Erythroblast (primary cell): ENCODE measurements around the gene AFAP1.

ENCODE experiments used
- DNase-seq, 2 experiments: peaks; one replicate each; lab custom pipeline; 2025; lab: John Stamatoyannopoulos, UW
- GATA1 ChIP-seq: IDR thresholded peaks from 2 replicates; pipeline ENCODE4 v1.6.1; 2011; ENCODE audit warnings: low read depth, mild to moderate bottlenecking, control low read depth, low read length, moderate library complexity
- POLR2A ChIP-seq: IDR thresholded peaks from 2 replicates; pipeline ENCODE4 v1.6.1; 2011; ENCODE audit warnings: mild to moderate bottlenecking, low read length

Gene AFAP1

DNA sequence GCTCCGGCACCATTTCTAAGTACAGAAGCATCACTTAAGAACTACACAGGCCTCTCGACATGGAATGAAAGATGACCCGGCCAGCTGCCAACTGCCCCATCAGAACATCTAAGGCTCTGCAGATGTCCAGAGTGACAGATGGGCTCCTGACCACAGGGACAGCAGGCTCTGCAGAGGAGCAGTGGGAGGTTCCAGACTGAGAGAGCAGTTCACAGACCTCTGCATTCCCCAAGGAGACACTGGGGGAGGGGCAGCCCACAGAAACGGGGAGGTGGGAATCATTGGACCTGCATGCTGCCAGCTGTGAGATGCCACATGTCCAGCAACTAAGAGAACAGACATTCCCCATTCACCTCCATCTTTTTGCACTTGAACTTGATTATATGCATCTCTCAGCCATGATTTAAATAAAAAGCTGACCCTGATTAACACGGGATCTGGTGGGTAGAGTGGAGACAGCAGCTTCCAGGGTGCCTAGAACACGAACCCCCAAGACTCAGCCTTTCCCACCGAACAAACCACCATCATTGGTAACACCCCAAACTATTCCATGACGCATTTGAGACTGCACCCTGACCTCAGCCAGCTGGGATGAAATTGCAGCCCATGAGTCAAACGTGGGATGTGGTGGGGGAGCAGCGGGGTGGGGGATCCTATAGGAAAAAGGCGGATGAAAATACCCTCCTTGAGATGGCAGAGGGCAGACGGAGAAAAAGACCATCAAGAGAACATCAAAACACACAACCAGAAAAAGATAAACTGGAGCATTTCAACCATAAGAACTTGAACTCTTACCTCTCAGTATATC lies 47.2 kb downstream of the AFAP1 start:
- no peak for DNase-seq
- TF ChIP-seq GATA1 (no peak), POLR2A (no peak)

DNA sequence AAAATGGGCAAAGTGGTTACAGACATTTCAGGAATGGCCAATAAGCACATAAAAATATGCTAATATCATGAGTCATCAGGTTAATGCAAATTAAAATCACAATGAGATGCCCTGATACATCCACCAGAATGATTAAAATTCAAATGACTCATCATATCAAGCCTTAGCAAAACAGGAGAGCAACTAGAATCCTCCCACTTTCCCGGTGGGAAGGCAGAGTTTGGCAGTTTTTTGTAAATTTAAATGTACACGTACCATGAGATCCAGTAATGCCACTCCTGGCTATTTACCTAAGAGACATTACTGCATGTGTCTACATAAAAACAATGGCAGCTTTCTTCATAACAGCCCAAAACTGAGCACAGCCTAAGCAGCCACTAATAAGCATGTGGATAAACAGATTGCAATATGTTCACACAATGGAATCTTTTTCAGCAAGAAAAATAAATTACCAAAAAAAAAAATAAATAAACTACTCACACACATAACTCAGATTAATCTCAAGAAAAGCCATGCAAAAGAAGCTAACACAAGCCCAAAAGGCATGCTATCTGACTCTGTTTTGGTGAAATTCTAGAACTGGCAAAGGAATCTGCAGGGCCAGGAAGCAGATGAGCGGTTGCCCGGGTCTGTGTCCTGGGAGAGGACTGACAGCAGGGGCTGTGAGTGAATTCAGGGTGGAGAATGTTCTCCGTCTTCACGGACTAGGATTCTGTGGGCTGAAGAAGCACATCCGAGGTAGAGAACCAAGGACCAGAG lies 48.8 kb downstream of the AFAP1 start:
- TF ChIP-seq GATA1 (no peak), POLR2A (no peak)
- no peak for DNase-seq

DNA sequence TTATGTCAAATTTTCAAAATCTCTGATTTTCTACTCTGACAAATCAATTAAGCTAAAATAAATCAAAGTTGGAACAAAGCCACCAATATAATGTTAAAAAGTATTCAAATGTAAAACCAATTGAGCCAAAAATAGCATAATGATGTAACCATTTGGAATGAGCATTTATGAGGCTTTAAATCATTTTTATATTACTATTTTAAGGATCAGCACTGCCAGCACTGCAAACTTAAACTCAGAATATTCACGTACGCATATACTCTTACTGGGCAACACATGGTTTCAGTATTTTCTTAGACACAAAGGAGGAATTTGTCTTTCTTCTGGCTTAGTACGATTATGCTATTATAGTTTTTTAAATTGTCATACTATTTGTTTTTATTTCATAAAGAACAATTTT lies 52.2 kb downstream of the AFAP1 start:
- no peak for TF ChIP-seq GATA1
- DNase-seq, result no peak

DNA sequence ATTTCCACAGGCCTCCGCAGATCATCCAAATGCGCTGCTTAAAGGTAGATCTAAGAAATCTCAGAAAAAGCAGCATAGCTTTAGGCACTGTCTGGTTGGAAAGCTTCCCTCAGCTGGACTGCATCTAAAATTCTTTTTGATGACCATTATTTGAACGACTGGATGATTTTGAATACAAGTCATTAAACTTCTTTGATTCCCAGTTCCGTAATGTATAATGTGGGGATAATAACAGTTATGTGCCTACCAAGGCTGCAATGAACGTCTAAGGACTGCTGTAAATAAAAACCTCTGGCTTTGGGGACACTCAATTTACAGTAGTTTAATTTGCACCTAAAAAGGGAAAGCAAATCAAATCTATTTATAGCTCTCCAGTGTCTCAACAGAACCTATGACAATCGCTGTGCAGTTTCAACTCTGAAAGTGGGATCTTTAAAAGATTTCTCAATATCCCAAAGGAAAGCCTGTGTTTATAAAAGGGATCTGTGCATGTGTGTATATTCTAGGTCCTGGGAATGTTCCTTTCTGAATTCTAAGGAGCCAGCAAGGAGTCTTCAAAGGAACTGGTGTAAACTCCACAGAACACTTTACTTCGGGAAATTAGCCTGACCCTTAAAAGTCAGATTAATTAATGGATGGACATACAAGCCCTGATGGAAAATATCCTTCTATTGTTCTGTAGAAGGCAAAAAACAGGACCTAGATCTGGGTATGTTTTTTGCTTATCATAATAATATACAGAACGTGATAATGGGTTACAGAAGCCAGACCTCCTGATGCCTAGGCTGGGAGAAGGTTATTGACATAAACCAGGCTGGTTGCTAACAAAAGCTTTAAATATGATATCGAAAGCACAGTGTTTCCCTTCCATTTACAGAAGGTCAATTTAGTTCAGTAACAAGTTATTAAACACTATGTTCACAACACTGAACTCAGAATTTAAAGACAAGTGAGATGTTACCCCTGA lies 53.4 kb downstream of the AFAP1 start:
- TF ChIP-seq GATA1, result no peak
- TF ChIP-seq POLR2A, result no peak
- DNase-seq, result no peak

DNA sequence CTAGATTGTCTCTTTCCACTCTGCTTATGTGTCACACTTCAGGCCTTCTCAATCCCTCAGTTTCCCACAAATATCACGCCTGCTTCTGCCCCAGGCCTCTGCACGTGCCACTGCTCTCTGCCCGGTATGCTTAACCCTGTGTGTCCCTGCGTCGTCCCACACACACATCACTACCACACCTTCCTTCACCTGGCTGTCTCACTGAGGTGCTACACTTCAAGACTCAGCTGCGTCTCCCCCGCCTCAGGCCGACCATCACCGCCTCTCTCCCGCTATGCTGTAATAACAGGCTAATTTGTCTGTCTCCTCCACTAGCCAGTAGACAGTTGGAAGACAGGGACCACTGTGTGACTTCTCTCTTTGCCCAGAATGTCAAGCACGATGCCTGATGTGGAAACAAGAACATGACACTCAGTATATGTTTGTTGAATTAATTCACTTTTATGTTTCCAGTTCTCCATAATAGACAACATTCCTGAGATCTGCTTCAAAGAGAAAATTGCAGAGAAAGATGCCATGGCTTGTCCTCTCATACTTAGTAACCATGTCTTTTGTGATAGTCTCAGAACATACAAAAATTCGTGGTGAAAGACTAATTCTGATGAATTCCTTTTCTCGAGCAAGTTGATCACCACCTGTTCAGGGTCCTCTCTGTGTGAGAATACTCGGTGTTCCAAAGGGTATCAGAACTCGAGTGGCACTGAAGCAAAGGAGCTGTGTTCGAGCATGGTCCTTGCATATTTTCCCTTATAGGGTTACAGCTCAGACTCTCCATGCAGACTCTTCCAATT lies 54.2 kb downstream of the AFAP1 start:
- DNase-seq, result no peak
- TF ChIP-seq GATA1 (no peak), POLR2A (no peak)

DNA sequence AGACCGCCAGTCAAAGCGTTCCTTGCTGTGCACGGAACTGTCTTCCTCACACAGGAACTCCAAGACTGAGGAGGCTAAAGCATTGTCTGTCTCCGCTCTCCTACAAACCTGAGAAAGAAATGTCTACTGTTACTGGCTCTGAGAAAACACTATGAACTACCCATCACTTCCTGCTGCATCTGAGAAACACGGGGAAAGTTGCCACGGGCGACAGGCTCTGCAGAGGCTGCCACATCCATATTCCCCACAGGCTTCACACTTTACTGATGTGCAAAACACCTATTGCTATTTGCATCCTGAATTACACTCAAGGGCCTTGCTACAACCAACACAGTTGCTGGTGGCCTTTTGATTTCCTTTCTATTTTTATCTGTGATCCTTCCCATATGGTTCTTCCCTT lies 59.0 kb downstream of the AFAP1 start:
- no peak for TF ChIP-seq GATA1
- no peak for TF ChIP-seq POLR2A
- no peak for DNase-seq

DNA sequence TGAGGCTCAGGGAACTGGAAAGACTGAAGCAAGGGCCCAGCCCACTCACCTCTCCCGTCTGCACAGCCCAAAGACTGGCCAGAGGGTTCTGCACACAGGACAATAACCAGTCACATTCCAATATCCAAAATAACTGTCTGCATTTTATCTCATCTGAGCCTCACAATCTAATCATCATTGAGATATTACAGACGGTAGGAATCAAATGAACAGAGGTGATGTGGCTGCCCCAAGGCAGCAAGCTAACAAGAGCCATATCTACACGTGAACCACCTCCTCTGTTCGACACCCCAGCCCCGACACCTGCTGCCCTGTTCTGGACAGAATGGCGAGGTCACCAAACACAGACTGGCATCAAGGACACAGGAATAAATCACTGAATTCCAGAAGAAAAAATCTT lies 60.5 kb downstream of the AFAP1 start:
- DNase-seq, result no peak
- TF ChIP-seq GATA1 (no peak), POLR2A (no peak)

DNA sequence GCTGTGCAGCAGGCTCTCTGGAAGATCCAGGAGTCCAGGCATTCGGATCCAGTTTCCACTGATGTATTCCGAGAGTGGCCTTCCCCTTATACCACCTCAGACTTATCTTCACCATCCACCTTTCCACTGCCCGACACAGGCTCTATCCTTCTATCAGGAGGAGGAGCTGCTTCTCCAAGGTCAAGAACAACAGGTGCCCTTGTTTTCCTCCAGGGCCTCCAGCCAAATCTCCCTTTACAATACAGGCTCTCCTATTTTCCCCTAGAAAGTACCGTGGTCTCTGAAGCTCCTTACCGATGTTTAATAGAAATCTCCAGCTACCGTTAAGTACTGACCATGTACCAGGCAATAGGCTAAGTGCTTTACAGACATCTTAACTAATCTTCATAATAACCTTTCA lies 61.3 kb downstream of the AFAP1 start:
- DNase-seq, result no peak
- TF ChIP-seq POLR2A, result no peak
- no peak for TF ChIP-seq GATA1

DNA sequence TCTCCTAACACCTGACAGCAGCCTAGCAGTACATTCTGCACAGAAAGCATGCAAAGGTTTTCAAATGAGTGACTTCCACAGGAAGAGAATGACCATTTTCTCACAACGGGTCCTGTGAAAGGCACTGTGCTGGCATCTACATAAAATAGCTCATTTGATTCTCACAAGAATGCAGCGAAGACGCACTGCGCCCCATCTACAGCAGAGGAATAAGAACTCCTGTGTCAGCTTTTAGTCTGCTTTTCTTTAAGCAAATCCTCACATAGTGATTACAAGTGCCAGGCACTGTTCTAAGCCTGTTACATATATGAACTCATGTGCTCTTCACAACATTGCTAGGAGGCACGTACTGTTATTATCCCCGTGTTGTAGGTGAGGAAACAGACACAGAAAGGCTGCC lies 62.5 kb downstream of the AFAP1 start:
- TF ChIP-seq GATA1 (no peak), POLR2A (no peak)
- DNase-seq, result no peak

DNA sequence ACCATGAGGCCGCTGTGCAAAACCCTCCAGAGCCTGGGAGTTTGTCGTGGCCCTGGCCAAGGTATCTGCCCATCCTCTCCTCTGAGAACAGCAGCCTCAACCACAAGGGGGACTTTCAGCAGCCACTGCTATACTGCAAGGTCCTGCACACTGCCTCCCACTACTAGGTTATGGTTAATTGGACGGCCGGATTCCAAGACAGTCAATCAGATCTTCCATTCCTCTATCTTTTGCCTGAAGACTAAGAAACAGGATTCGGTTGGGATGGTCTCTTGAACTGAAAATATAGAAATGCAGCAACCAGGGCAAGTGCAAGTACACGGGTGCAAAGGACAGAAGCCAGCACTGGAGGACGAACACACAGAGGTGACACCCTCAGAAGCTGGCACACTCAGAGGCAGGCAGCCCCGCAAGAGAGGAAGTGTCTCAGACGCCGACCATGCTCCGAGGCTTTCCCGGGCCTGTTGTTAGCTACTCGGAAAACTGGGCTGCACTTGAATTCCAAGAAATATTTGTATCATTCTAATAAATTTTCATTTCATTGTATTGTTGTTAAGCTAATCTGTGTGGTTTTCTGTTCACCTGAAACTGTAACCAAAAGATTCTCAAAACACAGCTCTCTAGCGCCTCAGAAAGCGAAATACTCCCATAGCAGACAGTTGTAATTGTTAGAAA lies 63.3 kb downstream of the AFAP1 start:
- DNase-seq, result no peak
- TF ChIP-seq POLR2A (no peak), GATA1 (no peak)

DNA sequence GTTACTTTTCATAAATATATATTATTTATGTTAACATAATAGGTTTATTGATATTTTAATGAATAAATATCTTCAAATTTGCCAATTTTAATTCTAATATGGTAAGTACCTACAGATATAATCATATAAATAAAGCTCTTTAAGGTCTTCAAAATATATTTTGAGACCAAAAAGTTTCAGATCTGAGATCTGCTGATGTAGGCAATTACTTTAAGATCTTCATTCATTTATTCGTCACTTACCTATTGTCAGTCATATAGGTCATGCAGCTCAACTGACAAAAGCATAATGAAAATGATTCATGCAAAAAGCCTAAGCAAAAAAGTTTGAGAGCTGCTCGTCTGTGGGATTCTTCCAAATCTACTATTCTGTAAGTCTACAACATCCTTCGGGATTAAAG lies 64.8 kb downstream of the AFAP1 start:
- TF ChIP-seq GATA1 (no peak), POLR2A (no peak)
- DNase-seq, result no peak

DNA sequence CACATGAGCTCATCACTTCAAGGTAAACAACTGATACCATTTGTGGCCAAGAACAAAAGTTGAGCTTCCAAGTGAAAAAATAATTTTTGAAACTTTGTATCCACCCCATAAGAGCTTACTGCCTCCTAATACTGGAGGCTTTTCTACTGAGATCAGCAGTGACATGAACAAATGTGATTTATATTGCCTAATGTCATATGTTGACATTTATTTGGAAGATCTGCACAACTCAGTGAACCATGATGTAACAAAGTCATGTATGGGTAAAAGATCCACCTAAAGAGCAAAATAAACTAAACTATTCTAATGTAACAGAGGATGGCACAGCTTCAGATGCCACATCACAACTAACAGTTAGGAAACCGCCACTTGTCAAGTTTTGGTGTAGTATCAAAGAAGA lies 65.8 kb downstream of the AFAP1 start:
- DNase-seq, result no peak
- no peak for TF ChIP-seq GATA1
- TF ChIP-seq POLR2A, result no peak
